ENCODE measurements around the gene LRRC4C. TPM values are rescaled to one million over a fixed set of nuclear protein-coding genes. Genes with fewer than 3 reads are reported as not detected.

Gene LRRC4C
- total RNA-seq, 2 donors from 2014 or later = 0.84 to 0.95 TPM

DNA sequence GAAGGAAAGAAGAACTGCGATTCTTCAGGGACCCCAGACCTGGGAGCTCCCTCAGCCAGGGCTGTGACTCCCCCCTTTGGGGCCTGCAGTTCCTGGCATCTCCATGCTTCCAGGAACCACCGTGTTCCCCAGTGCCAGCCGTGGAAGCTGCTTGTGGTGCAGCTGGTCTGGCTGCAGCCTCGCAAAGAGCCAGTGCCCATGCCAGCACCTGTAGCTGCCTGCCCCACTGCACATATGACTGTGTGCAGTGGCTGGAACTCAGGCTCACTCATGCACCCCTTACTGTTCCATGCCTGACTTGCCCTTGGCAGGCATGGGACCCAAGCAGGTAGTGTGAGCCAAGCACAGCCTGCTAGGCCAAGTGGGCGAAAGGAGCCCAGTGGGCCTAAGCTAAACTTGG is 401.3 kb downstream of the LRRC4C start:
- Histone ChIP-seq H3K9ac (ENCODE audit: extremely low read depth, low read length, poor library complexity, severe bottlenecking) (no peak overlapping the region), H3K4me3 (ENCODE audit: low read length) (no peak overlapping the region), H3K4me1 (ENCODE audit: control insufficient read depth, insufficient read depth, low read length) (no peaks in the 10 kb centered on the region), H3K27ac (ENCODE audit: low read depth, low read length) (no peak overlapping the region), H3K27me3 (ENCODE audit: control insufficient read depth, insufficient read depth, low read length, poor library complexity, severe bottlenecking) (no peaks in the 10 kb centered on the region), H3K36me3 (ENCODE audit: control insufficient read depth, insufficient read depth, low read length) (no peaks in the 10 kb centered on the region), H3K9me3 (ENCODE audit: control insufficient read depth, low read length) (no peaks in the 10 kb centered on the region)
- H3K36me3 Mint-ChIP-seq (ENCODE audit: low read depth) = no peaks in the 10 kb centered on the region
- 90 to 100% methylated on average over 1 to 5 of the region's 5 CpGs for WGBS, 2 experiments (ENCODE audit: insufficient coverage in 1 of 2, insufficient read length in 1 of 2)
- H3K4me1 Mint-ChIP-seq = no peaks in the 10 kb centered on the region
- DNase-seq = no peak
- no peaks in the 10 kb centered on the region for H3K27me3 Mint-ChIP-seq (ENCODE audit: insufficient read depth)
- H3K4me3 Mint-ChIP-seq = no peak overlapping the region
- H3K9me3 Mint-ChIP-seq = no peaks in the 10 kb centered on the region
- H3K27ac Mint-ChIP-seq = no peak overlapping the region
- TF ChIP-seq, protein P1, sequence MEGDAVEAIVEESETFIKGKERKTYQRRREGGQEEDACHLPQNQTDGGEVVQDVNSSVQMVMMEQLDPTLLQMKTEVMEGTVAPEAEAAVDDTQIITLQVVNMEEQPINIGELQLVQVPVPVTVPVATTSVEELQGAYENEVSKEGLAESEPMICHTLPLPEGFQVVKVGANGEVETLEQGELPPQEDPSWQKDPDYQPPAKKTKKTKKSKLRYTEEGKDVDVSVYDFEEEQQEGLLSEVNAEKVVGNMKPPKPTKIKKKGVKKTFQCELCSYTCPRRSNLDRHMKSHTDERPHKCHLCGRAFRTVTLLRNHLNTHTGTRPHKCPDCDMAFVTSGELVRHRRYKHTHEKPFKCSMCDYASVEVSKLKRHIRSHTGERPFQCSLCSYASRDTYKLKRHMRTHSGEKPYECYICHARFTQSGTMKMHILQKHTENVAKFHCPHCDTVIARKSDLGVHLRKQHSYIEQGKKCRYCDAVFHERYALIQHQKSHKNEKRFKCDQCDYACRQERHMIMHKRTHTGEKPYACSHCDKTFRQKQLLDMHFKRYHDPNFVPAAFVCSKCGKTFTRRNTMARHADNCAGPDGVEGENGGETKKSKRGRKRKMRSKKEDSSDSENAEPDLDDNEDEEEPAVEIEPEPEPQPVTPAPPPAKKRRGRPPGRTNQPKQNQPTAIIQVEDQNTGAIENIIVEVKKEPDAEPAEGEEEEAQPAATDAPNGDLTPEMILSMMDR (conservative IDR thresholded peaks at IDR 0.05) = no peak

DNA sequence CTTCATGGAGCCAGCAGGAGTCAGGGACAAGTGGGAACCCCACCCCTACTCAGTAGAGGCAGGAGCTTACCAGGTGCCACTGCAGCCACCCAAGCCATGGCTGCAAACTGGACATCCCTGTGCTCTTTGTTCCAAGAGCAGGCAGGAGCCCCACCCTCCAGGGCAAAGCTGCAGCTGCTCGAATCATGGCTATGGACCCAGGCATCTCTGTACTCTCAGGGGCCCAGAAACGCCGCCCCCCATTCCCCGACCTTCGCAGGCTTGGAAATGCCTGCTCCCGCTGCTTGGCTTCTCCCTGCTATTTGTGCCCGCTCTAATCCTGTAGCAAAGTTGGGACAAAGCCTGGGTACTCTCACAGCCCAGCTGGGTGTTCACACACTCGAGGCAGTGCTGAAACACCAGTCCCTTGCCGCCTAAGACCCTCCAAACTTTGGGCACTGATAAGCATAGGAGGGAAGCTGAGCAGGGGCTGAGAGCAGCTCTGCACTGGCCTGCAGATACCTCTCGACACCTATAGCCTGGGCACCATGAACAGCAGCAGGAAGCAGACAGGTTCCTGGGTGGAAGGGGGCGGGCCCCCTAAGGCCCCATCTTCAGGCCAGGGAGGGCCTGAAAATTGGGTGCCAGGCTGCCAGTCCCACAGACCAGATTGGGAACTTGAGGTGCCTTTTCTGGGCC is 402.4 kb downstream of the LRRC4C start:
- Histone ChIP-seq H3K4me3 (ENCODE audit: low read length) (no peak overlapping the region), H3K9ac (ENCODE audit: extremely low read depth, low read length, poor library complexity, severe bottlenecking) (no peak overlapping the region), H3K4me1 (ENCODE audit: control insufficient read depth, insufficient read depth, low read length) (no peaks in the 10 kb centered on the region), H3K27me3 (ENCODE audit: control insufficient read depth, insufficient read depth, low read length, poor library complexity, severe bottlenecking) (no peaks in the 10 kb centered on the region), H3K36me3 (ENCODE audit: control insufficient read depth, insufficient read depth, low read length) (no peaks in the 10 kb centered on the region), H3K9me3 (ENCODE audit: control insufficient read depth, low read length) (no peaks in the 10 kb centered on the region), H3K27ac (ENCODE audit: low read depth, low read length) (no peak overlapping the region)
- Mint-ChIP-seq H3K4me3 (no peak overlapping the region), H3K9me3 (no peaks in the 10 kb centered on the region), H3K36me3 (ENCODE audit: low read depth) (no peaks in the 10 kb centered on the region), H3K4me1 (no peaks in the 10 kb centered on the region), H3K27ac (no peak overlapping the region), H3K27me3 (ENCODE audit: insufficient read depth) (no peaks in the 10 kb centered on the region)
- DNase-seq = no peak
- TF ChIP-seq, protein P1 (conservative IDR thresholded peaks at IDR 0.05) = no peak
- WGBS, 2 experiments (ENCODE audit: insufficient coverage in 1 of 2, insufficient read length in 1 of 2) = 85 to 88% methylated on average over 7 to 11 of the region's 11 CpGs

DNA sequence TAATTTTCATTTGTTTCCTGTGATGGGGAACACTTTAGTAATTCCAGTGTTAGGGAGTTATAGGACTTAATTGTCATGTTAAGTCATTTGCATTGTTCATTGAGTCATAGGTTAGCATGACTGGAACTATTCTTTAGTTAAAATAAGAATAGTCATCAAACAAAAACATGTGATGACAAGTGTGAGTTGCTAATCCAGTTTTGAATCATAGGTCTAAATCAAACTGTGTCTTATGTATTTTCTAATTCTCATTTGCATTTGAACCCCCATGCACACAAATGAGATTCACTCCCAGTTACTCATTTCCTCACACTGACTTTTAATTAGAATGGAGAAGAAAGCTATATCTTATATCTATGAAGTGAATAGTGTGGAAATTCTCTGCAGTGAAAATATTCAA is 405.6 kb downstream of the LRRC4C start:
- Mint-ChIP-seq H3K4me1 (no peaks in the 10 kb centered on the region), H3K4me3 (no peak overlapping the region), H3K27me3 (ENCODE audit: insufficient read depth) (no peaks in the 10 kb centered on the region), H3K36me3 (ENCODE audit: low read depth) (no peaks in the 10 kb centered on the region), H3K9me3 (no peaks in the 10 kb centered on the region), H3K27ac (no peak overlapping the region)
- no peak for DNase-seq
- no peak overlapping the region for H3K4me3 ChIP-seq (ENCODE audit: low read length)
- no peaks in the 10 kb centered on the region for H3K4me1 ChIP-seq (ENCODE audit: control insufficient read depth, insufficient read depth, low read length)
- no peak overlapping the region for H3K9ac ChIP-seq (ENCODE audit: extremely low read depth, low read length, poor library complexity, severe bottlenecking)
- H3K27ac ChIP-seq (ENCODE audit: low read depth, low read length) = no peak overlapping the region
- no peaks in the 10 kb centered on the region for H3K36me3 ChIP-seq (ENCODE audit: control insufficient read depth, insufficient read depth, low read length)
- TF ChIP-seq, protein P1 (conservative IDR thresholded peaks at IDR 0.05) = no peak
- no peaks in the 10 kb centered on the region for H3K9me3 ChIP-seq (ENCODE audit: control insufficient read depth, low read length)
- H3K27me3 ChIP-seq (ENCODE audit: control insufficient read depth, insufficient read depth, low read length, poor library complexity, severe bottlenecking) = no peaks in the 10 kb centered on the region

Measured in endodermal cell (in vitro differentiated cells).